Measurements from ENCODE around the gene AFAP1L1.
A peak's percentile ranks its signal among the peaks of the same experiment; 100 is the strongest.

The AFAP1L1 gene

GRCh38 chr5:149372076-149372795 lies 100.6 kb downstream of the AFAP1L1 start:
- DNase-seq (ENCODE audit: low read depth, low spot score) = no peak

- DNase-seq (ENCODE audit: low read depth, low spot score) = no peak
These were observed 101.3 kb downstream of the AFAP1L1 start for GRCh38 chr5:149372932-149373331.

- no peak for DNase-seq (ENCODE audit: low read depth, low spot score)
These were observed 102.6 kb downstream of the AFAP1L1 start for GRCh38 chr5:149374303-149374702.

GRCh38 chr5:149374801-149375200 lies 103.1 kb downstream of the AFAP1L1 start:
- no peak for DNase-seq (ENCODE audit: low read depth, low spot score)

- DNase-seq (ENCODE audit: low read depth, low spot score) = no peak
These were observed 103.8 kb downstream of the AFAP1L1 start for GRCh38 chr5:149375434-149375833.

GRCh38 chr5:149376104-149376503 lies 104.4 kb downstream of the AFAP1L1 start:
- no peak for DNase-seq (ENCODE audit: low read depth, low spot score)

- DNase-seq (ENCODE audit: low read depth, low spot score) = no peak
These were observed 105.2 kb downstream of the AFAP1L1 start for GRCh38 chr5:149376711-149377447.

- no peak for DNase-seq (ENCODE audit: low read depth, low spot score)
These were observed 106.7 kb downstream of the AFAP1L1 start for GRCh38 chr5:149378241-149378820.

- no peak for DNase-seq (ENCODE audit: low read depth, low spot score)
These were observed 107.6 kb downstream of the AFAP1L1 start, which contains the start of gene IL17B for GRCh38 chr5:149379177-149379761. Gene IL17B (minus strand): TSS chr5:149379292. CDS start chr5:149379225, 67 bp downstream.

GRCh38 chr5:149379818-149380374 lies 108.2 kb downstream of the AFAP1L1 start:
- no peak for DNase-seq (ENCODE audit: low read depth, low spot score)

GRCh38 chr5:149380466-149381121 lies 108.9 kb downstream of the AFAP1L1 start:
- peak; percentile 57 for DNase-seq (ENCODE audit: low read depth, low spot score)

GRCh38 chr5:149381261-149381985 lies 109.8 kb downstream of the AFAP1L1 start:
- no peak for DNase-seq (ENCODE audit: low read depth, low spot score)

- peak; percentile 95 for DNase-seq (ENCODE audit: low read depth, low spot score)
These were observed 110.3 kb downstream of the AFAP1L1 start for GRCh38 chr5:149381986-149382338.

- DNase-seq (ENCODE audit: low read depth, low spot score) = no peak
These were observed 111.0 kb downstream of the AFAP1L1 start for GRCh38 chr5:149382517-149383220.

GRCh38 chr5:149383399-149383798 lies 111.7 kb downstream of the AFAP1L1 start:
- no peak for DNase-seq (ENCODE audit: low read depth, low spot score)

- DNase-seq (ENCODE audit: low read depth, low spot score) = peak; percentile 59
These were observed 114.5 kb downstream of the AFAP1L1 start for GRCh38 chr5:149386166-149386565.

- no peak for DNase-seq (ENCODE audit: low read depth, low spot score)
These were observed 115.5 kb downstream of the AFAP1L1 start for GRCh38 chr5:149387081-149387631.

- no peak for DNase-seq (ENCODE audit: low read depth, low spot score)
These were observed 116.3 kb downstream of the AFAP1L1 start for GRCh38 chr5:149387982-149388381.

GRCh38 chr5:149388498-149389190 lies 117.0 kb downstream of the AFAP1L1 start:
- DNase-seq (ENCODE audit: low read depth, low spot score) = no peak

Measured in ELF-1 (cell line).